GM12878 (cell line): ENCODE results near the gene ORAI1. TPM values are rescaled to one million over a fixed set of nuclear protein-coding genes. Genes with fewer than 3 reads are reported as not detected.

ENCODE experiments used
- BHLHE40 ChIP-seq, 2 experiments: fragments of 450-650 bp in 1 of 2; IDR thresholded peaks; 2 replicates each; pipeline ENCODE4 v1.6.1; 2011 to 2017; ENCODE audit warnings: low read depth in 2 of 2, borderline replicate concordance in 1 of 2, improper control_type of control experiment in 1 of 2, low read length in 1 of 2, mild to moderate bottlenecking in 1 of 2
- CEBPB ChIP-seq, 2 experiments: fragments of 150-350 bp in 1 of 2; IDR thresholded peaks; 2 replicates each; pipeline ENCODE4 v1.6.1; 2012 to 2014; ENCODE audit warnings: low read depth in 2 of 2, low read length in 2 of 2, borderline replicate concordance in 1 of 2, inconsistent platforms in 1 of 2
- ESRRA ChIP-seq: IDR thresholded peaks from 2 replicates; pipeline ENCODE4 v1.6.1; 2012; ENCODE audit warnings: mild to moderate bottlenecking, low read length, improper control_type of control experiment
- EZH2 ChIP-seq: IDR thresholded peaks from 2 replicates; pipeline ENCODE4 v1.6.1; 2012; ENCODE audit warnings: low read depth, mild to moderate bottlenecking, control low read depth, inconsistent platforms, low read length, borderline replicate concordance; ENCODE audit not compliant: control insufficient read depth
- FOS ChIP-seq: IDR thresholded peaks from 3 replicates; pipeline ENCODE4 v1.6.1; 2011; ENCODE audit warnings: borderline replicate concordance; ENCODE audit not compliant: insufficient read length; ENCODE audit errors: extremely low read depth
- MEF2B ChIP-seq: fragments of 450-650 bp; IDR thresholded peaks from 2 replicates; pipeline ENCODE4 v1.6.1; 2018; ENCODE audit warnings: mild to moderate bottlenecking, moderate library complexity; ENCODE audit not compliant: partially characterized antibody, poor library complexity, severe bottlenecking
- NFYB ChIP-seq: IDR thresholded peaks from 2 replicates; pipeline ENCODE4 v1.6.1; 2011; ENCODE audit warnings: low read depth, mild to moderate bottlenecking, low read length, improper control_type of control experiment, moderate library complexity; ENCODE audit not compliant: insufficient read depth
- NR2C1 ChIP-seq: fragments of 450-650 bp; IDR thresholded peaks from 2 replicates; pipeline ENCODE4 v1.6.1; 2017; ENCODE audit warnings: antibody characterized with exemption, mild to moderate bottlenecking, moderate library complexity
- POLR2AphosphoS5 ChIP-seq: IDR thresholded peaks from 2 replicates; pipeline ENCODE4 v1.6.1; 2011; ENCODE audit warnings: mild to moderate bottlenecking, low read length, inconsistent platforms
- TBL1XR1 ChIP-seq: IDR thresholded peaks from 2 replicates; pipeline ENCODE4 v1.6.1; 2012; ENCODE audit warnings: low read depth, low read length, improper control_type of control experiment
- ZZZ3 ChIP-seq: IDR thresholded peaks from 2 replicates; pipeline ENCODE4 v1.6.1; 2011; ENCODE audit warnings: low read depth; ENCODE audit not compliant: control insufficient read depth, insufficient read length
- polyA plus RNA-seq, 11 experiments: library from polyadenylated mRNA; depleted of rRNA in 4 of 11; unstranded in 6 of 11; stranded (reverse) in 5 of 11; fragments of >200 nt; fragmentation: Nextera tagmentation in 4 of 11; fragmentation: Illumina TruSeq in 1 of 11; extraction: Ambion mirVana in 4 of 11; extraction: Trizol in 1 of 11; gene quantifications; 1 replicate in 1 of 11; 2 replicates in 10 of 11; pipeline versions ENCODE4 v1.2.1 to v1.2.3, GENCODE V29; 2011 to 2016; ENCODE audit warnings: inconsistent platforms in 2 of 11, missing spikeins in 2 of 11, low read depth in 1 of 11
- total RNA-seq, 4 experiments: library from RNA; depleted of rRNA in 3 of 4; stranded (reverse); fragments of >200 nt in 3 of 4; fragmentation: Illumina TruSeq in 1 of 4; extraction: Trizol in 1 of 4; gene quantifications; 2 replicates each; pipeline versions ENCODE4 v1.2.1 to v1.2.3, GENCODE V29; 2013 to 2021
- TF ChIP-seq, protein P1 (sequence below): IDR thresholded peaks from 2 replicates; pipeline ENCODE4 v1.6.1; 2011; ENCODE audit warnings: mild to moderate bottlenecking, low read depth, low read length, moderate library complexity; ENCODE audit not compliant: insufficient replicate concordance
- TF ChIP-seq, protein P2 (sequence below): fragments of 150-350 bp; IDR thresholded peaks from 2 replicates; pipeline ENCODE4 v1.6.1; 2014; ENCODE audit warnings: mild to moderate bottlenecking, low read depth, low read length
- TF ChIP-seq, protein P3 (sequence below): fragments of 450-650 bp; IDR thresholded peaks from 2 replicates; pipeline ENCODE4 v1.6.1; 2017; ENCODE audit warnings: low read depth, mild to moderate bottlenecking, moderate library complexity
- TF ChIP-seq, protein P4 (sequence below): IDR thresholded peaks from 2 replicates; pipeline ENCODE4 v1.6.1; 2012; ENCODE audit warnings: low read depth, low read length, improper control_type of control experiment
- TF ChIP-seq, protein P5 (sequence below): fragments of 450-650 bp; IDR thresholded peaks from 2 replicates; pipeline ENCODE4 v1.6.1; 2017; ENCODE audit warnings: mild to moderate bottlenecking, moderate library complexity
- TF ChIP-seq, protein P6 (sequence below): IDR thresholded peaks from 2 replicates; pipeline ENCODE4 v1.6.1; 2011; ENCODE audit warnings: low read depth, low read length, improper control_type of control experiment, borderline replicate concordance

ORAI1 gene
- total and polyA plus RNA-seq, 10 of the 15 experiments (the other 5 are each of a cell fraction or from before 2014, with no cell fraction given): 5.5 to 33.1 (median 11.8) TPM

DNA sequence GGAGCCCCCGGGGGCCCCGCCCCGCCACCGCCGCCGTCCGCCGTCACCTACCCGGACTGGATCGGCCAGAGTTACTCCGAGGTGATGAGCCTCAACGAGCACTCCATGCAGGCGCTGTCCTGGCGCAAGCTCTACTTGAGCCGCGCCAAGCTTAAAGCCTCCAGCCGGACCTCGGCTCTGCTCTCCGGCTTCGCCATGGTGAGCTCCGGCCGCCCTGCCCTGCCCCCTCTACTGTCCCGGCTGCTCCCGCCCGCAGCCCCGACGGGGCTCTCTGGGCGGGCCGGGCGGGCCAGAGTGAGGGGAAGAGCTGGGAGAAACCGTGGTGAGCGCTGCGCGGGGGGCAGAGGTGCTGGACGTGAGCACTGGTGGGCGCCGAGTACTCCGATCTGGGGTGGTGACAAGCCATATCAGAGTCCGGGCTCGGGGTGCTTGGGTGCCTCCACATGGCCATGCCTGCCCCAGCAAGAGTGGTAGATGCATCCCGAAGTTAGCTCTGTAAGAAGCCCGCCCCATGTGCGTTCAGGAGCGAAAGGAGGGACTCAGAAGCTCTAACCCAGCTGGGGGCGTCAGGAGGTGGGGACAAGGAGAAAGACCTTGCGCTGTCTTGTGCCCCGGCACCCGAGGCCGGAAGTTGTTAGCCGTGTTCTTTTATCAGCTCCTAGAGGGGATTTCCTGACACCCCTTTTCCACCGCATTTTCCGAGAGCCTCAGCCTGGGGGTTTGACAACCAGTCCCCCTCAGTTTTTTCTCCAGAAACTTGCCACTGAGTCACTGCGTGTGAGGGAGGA, 717 bp downstream of the ORAI1 start (continued):
- TF ChIP-seq, protein P1, sequence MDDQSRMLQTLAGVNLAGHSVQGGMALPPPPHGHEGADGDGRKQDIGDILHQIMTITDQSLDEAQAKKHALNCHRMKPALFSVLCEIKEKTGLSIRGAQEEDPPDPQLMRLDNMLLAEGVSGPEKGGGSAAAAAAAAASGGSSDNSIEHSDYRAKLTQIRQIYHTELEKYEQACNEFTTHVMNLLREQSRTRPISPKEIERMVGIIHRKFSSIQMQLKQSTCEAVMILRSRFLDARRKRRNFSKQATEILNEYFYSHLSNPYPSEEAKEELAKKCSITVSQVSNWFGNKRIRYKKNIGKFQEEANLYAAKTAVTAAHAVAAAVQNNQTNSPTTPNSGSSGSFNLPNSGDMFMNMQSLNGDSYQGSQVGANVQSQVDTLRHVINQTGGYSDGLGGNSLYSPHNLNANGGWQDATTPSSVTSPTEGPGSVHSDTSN: no peak
- TF ChIP-seq NFYB (no peak), TBL1XR1 (no peak), ZZZ3 (no peak), NR2C1 (no peak), CEBPB (IDR thresholded peaks at IDR 0.05; ENCODE audit: borderline replicate concordance in 1 of 2, low read depth in 2 of 2, low read length in 2 of 2) (no peak), MEF2B (no peak), ESRRA (no peak), BHLHE40 (IDR thresholded peaks at IDR 0.05; ENCODE audit: borderline replicate concordance in 1 of 2, low read depth in 2 of 2, low read length in 1 of 2) (0 out of 4 replicates have a peak, but pooled peaks have one; percentile 4 to 15), EZH2 (no peak), POLR2AphosphoS5 (peak; percentile 85), FOS (no peak)
- TF ChIP-seq, protein P2, sequence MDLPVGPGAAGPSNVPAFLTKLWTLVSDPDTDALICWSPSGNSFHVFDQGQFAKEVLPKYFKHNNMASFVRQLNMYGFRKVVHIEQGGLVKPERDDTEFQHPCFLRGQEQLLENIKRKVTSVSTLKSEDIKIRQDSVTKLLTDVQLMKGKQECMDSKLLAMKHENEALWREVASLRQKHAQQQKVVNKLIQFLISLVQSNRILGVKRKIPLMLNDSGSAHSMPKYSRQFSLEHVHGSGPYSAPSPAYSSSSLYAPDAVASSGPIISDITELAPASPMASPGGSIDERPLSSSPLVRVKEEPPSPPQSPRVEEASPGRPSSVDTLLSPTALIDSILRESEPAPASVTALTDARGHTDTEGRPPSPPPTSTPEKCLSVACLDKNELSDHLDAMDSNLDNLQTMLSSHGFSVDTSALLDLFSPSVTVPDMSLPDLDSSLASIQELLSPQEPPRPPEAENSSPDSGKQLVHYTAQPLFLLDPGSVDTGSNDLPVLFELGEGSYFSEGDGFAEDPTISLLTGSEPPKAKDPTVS: no peak
- TF ChIP-seq, protein P3, sequence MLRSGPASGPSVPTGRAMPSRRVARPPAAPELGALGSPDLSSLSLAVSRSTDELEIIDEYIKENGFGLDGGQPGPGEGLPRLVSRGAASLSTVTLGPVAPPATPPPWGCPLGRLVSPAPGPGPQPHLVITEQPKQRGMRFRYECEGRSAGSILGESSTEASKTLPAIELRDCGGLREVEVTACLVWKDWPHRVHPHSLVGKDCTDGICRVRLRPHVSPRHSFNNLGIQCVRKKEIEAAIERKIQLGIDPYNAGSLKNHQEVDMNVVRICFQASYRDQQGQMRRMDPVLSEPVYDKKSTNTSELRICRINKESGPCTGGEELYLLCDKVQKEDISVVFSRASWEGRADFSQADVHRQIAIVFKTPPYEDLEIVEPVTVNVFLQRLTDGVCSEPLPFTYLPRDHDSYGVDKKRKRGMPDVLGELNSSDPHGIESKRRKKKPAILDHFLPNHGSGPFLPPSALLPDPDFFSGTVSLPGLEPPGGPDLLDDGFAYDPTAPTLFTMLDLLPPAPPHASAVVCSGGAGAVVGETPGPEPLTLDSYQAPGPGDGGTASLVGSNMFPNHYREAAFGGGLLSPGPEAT: peak; percentile 89
- TF ChIP-seq, protein P4, sequence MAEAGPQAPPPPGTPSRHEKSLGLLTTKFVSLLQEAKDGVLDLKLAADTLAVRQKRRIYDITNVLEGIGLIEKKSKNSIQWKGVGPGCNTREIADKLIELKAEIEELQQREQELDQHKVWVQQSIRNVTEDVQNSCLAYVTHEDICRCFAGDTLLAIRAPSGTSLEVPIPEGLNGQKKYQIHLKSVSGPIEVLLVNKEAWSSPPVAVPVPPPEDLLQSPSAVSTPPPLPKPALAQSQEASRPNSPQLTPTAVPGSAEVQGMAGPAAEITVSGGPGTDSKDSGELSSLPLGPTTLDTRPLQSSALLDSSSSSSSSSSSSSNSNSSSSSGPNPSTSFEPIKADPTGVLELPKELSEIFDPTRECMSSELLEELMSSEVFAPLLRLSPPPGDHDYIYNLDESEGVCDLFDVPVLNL: no peak
- TF ChIP-seq, protein P5, sequence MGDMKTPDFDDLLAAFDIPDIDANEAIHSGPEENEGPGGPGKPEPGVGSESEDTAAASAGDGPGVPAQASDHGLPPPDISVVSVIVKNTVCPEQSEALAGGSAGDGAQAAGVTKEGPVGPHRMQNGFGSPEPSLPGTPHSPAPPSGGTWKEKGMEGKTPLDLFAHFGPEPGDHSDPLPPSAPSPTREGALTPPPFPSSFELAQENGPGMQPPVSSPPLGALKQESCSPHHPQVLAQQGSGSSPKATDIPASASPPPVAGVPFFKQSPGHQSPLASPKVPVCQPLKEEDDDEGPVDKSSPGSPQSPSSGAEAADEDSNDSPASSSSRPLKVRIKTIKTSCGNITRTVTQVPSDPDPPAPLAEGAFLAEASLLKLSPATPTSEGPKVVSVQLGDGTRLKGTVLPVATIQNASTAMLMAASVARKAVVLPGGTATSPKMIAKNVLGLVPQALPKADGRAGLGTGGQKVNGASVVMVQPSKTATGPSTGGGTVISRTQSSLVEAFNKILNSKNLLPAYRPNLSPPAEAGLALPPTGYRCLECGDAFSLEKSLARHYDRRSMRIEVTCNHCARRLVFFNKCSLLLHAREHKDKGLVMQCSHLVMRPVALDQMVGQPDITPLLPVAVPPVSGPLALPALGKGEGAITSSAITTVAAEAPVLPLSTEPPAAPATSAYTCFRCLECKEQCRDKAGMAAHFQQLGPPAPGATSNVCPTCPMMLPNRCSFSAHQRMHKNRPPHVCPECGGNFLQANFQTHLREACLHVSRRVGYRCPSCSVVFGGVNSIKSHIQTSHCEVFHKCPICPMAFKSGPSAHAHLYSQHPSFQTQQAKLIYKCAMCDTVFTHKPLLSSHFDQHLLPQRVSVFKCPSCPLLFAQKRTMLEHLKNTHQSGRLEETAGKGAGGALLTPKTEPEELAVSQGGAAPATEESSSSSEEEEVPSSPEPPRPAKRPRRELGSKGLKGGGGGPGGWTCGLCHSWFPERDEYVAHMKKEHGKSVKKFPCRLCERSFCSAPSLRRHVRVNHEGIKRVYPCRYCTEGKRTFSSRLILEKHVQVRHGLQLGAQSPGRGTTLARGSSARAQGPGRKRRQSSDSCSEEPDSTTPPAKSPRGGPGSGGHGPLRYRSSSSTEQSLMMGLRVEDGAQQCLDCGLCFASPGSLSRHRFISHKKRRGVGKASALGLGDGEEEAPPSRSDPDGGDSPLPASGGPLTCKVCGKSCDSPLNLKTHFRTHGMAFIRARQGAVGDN: no peak
- TF ChIP-seq, protein P6, sequence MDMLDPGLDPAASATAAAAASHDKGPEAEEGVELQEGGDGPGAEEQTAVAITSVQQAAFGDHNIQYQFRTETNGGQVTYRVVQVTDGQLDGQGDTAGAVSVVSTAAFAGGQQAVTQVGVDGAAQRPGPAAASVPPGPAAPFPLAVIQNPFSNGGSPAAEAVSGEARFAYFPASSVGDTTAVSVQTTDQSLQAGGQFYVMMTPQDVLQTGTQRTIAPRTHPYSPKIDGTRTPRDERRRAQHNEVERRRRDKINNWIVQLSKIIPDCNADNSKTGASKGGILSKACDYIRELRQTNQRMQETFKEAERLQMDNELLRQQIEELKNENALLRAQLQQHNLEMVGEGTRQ: no peak
